HG03439 (cell line): ENCODE measurements around the gene UBTD2.
"Not testable (repeated sequence)": the region's sequence is repeated elsewhere in the genome, so short reads cannot be mapped to it uniquely, and the experiment has no call there.

Experiments
- ATAC-seq: cut with Tn5 transposase; IDR thresholded peaks from one replicate; pipeline ENCODE4 v1.9.1; 2021; ENCODE audit warnings: mild to moderate bottlenecking, moderate library complexity; ENCODE audit not compliant: unreplicated experiment

Gene UBTD2

GRCh38 chr5:172252501-172252900 is 31.1 kb downstream of the UBTD2 start:
- ATAC-seq: no peak

GRCh38 chr5:172251419-172251818 is 32.1 kb downstream of the UBTD2 start:
- ATAC-seq: no peak

DNA sequence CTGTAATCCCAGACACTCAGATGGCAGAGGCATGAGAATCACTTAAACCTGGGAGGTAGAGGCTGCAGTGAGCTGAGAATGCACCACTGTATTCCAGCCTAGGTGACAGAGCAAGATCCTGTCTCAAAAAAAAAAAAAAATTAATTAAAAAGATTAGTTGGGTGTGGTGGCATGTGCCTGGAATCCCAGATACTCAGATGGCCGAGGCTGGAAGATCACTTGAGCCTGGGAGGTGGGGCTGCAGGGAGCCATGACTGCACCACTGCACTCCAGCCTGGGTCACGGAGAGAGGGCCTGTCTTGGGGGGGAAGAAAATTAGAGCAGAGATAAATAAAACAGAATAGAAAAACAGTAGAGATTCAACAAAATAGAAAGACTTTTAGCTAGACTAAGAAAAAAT is 34.9 kb downstream of the UBTD2 start:
- ATAC-seq: no peak

DNA sequence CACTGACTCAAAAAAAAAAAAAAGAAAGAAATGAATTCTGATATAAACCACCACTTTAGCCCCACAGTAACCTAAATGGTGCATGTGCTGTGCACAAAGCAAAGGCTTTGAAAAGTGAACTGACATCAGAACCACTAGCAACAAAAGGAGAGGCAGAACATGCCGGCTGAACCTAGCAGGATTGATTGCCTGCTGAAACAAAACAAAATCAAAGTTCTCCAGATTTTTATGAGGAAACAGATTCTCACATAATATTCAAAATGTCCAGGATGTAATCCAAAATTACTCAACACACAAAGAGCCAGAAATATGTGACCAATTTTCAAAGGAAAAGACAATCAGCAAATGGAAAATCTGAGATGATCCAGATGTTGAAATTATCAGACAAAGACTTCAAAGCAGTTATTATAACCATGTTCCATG is 37.9 kb downstream of the UBTD2 start:
- no peak for ATAC-seq

- ATAC-seq: no peak
Observed at GRCh38 chr5:172245046-172245445, 38.5 kb downstream of the UBTD2 start.

- no peak for ATAC-seq
Observed at GRCh38 chr5:172243302-172243701, 40.3 kb downstream of the UBTD2 start.

GRCh38 chr5:172238334-172238733 is 45.2 kb downstream of the UBTD2 start:
- no peak for ATAC-seq

DNA sequence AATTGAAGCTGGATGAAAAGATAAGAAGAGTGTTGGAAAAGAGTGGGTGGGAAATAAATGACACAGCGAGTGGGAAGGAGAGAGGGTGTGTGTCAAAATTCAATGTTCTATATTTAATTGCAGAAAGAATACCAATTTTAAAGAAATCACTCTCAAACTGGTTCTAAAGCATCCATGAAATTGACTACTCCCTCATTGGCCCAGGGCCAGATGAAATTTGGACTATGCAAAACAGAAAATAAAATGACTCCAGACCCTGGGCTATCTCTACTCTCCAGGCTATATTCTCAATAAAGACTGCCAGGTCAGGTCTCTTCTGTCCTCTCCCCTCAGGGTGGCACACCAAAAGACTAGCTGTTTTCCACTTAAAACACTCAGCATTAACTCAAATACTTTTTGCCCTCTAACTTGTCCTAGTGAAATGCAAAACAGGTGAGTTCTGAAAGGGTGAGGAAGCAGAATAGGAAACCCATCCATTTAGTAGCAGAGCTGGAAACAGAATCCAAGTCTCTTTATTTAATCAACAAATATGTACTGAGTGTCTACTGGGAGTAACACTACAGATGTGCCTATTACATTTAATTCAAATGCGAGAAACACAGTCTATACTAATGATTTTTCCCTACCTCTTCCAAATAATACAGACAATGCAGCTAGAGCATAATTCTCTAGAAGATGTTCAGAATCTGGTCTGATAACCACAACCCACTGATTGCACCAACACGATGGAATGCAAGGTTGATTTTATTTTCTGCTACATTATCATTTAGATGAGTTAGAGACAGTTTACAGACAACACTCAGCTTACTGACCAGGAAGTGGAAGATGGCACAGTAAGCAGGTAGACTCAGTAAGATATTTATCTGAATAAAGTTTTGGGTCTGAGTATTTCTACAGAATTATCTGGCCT is 47.5 kb downstream of the UBTD2 start:
- ATAC-seq: no peak

DNA sequence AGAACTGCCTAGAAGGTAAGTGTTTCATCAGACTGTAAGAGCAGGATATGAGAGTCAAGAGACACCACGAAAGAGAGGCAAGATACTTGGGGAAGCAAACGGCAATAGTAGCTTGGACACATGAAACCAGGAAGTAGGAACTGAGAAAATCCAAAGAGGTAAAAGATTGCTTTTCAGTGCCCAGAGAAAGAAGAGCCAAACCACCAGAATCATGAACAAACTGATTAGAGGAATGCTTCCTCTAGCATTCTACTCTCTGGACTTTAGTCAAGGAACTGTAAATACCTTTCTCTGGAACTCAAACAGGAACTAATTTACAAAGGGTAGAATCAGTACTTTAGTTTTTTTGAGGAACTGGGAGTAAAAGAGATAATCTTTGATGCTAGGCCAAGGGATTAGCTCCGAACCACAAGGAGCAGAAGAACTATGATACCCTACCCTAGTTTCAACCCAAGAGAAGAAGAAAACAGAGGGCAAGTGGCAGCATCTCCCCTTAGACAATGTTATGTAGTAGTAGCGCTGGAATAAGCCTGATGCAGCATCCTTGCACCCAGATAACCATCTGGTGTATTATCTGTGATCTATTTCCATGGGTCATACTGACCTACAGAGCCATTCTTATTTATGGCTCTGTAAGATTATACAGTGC is 48.3 kb downstream of the UBTD2 start:
- no peak for ATAC-seq

GRCh38 chr5:172234031-172234430 is 49.5 kb downstream of the UBTD2 start:
- no peak for ATAC-seq

GRCh38 chr5:172229904-172230303 is 53.7 kb downstream of the UBTD2 start:
- no peak for ATAC-seq

GRCh38 chr5:172224996-172225395 is 58.6 kb downstream of the UBTD2 start:
- no peak for ATAC-seq

DNA sequence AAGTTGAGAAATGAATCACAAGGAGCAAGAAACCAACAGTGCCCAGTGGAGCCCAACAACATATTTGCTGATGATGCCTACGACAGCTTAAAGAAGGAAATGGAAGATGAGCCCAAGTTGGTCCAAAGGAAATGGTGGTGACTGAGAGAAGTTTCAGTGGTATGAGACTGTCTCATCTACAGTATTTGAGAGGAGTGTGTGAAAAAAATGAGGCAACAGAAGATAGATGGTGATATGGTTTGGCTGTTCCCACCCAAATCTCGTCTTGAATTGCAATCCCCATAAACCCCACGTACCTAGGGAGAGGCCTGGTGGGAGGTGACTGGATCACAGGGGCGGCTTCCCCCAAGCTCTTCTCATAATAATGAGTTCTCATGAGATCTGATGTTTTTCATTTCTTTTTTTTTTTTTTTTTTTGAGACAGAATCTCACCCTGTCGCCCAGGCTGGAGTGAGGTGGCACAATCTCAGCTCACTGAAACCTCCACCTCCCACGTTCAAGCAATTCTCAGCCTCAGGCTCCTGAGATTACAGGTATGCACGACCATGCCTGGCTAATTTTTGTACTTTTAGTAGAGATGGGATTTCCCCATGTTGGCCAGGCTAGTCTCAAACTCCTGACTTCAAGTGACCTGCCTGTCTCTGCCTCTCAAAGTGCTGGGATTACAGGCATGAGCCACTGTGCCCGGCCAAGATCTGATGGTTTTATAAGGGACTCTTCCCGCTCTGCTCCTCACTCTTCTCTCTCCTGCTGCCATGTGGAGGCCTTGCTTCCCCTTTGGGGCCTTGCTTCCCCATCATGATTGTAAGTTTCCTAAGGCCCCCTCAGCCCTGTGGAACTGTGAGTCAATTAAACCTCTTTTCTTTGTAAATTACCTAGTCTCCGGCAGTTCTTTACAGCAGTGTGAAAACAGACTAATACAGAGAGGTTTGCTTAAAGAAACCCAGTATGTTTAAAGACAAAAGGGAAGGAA is 59.4 kb downstream of the UBTD2 start:
- ATAC-seq: peak; percentile 81

DNA sequence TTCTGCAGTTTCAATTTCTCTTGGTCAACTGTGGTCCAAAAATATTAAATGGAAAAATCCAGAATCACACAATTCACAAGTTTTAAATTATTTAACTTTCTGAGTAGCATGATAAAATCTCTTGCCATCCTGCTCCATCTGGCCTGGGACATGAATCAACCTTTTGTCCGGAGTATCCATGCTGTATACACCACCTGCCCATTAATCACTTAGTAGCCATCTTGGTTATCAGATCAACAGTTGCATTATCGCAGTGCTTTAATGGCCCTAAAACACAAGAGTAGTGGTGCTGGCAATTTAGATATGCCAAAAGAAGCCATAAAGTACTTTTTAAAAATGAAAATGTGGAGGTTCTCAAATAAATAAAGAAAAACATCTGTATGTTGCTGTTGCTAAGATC is 64.3 kb downstream of the UBTD2 start:
- ATAC-seq: no peak

GRCh38 chr5:172216345-172216744 is 67.2 kb downstream of the UBTD2 start:
- ATAC-seq: no peak

- ATAC-seq: no peak
Observed at GRCh38 chr5:172213126-172213525, 70.4 kb downstream of the UBTD2 start.

DNA sequence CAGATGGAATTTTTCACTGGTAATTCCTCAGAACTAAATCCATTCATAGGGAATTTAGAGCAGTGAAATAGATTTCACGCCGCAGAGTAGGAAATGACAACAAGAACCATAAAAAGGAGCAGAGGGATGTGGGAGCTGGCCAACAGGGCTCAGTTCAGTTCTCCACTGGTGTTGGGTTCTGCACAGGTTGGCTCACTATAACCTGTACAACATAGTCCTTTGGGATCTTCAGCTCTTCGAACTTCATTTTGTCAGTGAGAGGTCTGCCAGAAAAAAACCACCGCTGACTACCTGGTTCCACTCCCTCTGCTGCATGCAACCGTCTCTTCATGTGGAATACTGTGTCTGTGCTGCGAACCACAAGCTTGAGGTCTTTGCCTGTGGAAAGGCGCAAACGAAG is 71.9 kb downstream of the UBTD2 start:
- no peak for ATAC-seq

GRCh38 chr5:172209714-172210113 is 73.8 kb downstream of the UBTD2 start:
- ATAC-seq: no peak

GRCh38 chr5:172207511-172207910 is 76.1 kb downstream of the UBTD2 start:
- no peak for ATAC-seq

- ATAC-seq: not testable (repeated sequence)
Observed at GRCh38 chr5:172205984-172206383, 77.6 kb downstream of the UBTD2 start.

DNA sequence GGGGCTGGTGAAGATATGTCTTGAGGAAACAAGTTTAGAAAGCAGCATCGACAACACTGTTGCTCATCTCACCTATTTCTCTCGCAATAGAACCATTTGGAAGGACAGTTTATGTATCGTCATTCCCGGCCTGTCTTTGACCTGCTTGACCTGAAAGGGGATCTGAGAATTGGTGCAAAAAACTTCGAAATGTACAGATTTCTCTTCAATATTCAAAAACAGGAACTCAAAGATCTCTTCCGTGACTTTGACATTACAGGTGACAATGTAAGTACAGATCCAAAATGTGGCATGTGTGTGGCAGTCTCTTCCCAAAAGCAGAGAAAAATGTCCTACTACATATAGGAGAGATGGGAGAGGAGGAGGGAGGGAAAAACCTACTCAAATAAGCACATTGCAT is 83.1 kb downstream of the UBTD2 start:
- no peak for ATAC-seq
